ENCODE results near the gene ZNF714. TPM values are rescaled to one million over a fixed set of nuclear protein-coding genes. Genes with fewer than 3 reads are reported as not detected.

The ZNF714 gene
- polyA plus RNA-seq, 1 donor (not counting 4 experiments of a cell fraction or from before 2014, with no cell fraction given) = 8.8 TPM

DNA sequence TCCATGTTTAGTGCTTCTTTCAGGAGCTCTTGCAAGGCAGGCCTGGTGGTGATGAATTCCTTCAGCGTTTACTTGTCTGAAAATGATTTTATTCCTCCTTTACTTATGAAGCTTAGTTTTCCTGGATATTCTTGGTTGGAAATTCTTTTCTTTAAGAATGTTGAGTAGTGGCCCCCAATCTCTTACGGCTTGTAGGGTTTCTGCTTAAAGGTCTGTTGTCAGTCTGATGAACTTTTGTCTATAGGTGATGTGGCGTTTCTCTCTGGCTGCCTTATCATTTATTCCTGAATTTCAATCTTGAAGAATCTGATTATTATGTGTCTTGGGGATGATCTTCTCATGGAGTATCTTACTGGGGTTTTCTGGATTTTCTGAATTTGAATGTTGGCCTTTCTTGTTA is 35.5 kb upstream of the ZNF714 start:
- TF ChIP-seq EZH2 (IDR thresholded peaks at IDR 0.05; ENCODE audit: low read length) = no peak
- TF ChIP-seq, protein P1, sequence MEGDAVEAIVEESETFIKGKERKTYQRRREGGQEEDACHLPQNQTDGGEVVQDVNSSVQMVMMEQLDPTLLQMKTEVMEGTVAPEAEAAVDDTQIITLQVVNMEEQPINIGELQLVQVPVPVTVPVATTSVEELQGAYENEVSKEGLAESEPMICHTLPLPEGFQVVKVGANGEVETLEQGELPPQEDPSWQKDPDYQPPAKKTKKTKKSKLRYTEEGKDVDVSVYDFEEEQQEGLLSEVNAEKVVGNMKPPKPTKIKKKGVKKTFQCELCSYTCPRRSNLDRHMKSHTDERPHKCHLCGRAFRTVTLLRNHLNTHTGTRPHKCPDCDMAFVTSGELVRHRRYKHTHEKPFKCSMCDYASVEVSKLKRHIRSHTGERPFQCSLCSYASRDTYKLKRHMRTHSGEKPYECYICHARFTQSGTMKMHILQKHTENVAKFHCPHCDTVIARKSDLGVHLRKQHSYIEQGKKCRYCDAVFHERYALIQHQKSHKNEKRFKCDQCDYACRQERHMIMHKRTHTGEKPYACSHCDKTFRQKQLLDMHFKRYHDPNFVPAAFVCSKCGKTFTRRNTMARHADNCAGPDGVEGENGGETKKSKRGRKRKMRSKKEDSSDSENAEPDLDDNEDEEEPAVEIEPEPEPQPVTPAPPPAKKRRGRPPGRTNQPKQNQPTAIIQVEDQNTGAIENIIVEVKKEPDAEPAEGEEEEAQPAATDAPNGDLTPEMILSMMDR (optimal IDR thresholded peaks at IDR 0.05 in 1 of 3, IDR thresholded peaks at IDR 0.05 in 1 of 3, conservative IDR thresholded peaks at IDR 0.05 in 1 of 3; ENCODE audit: extremely low read depth in 1 of 3, insufficient read depth in 2 of 3, low read length in 3 of 3) = no peak
- dilution Hi-C loops (cut with MboI; ENCODE audit: extremely low pct_ligation_motif_present, low sequenced_read_pairs) = no loop called here
- H3K9ac ChIP-seq (ENCODE audit: control insufficient read depth, extremely low read depth, insufficient read depth, low read length) = no peak overlapping the region
- H3K4me1 ChIP-seq (ENCODE audit: control insufficient read depth, extremely low read depth, insufficient read depth, low read length) = no peaks in the 10 kb centered on the region
- H3K9me3 ChIP-seq (ENCODE audit: control insufficient read depth, low read depth, low read length) = no peaks in the 10 kb centered on the region
- H2AFZ ChIP-seq (ENCODE audit: control insufficient read depth, low read length) = no peak overlapping the region
- H3K79me2 ChIP-seq (ENCODE audit: control insufficient read depth, insufficient read depth, low read length) = peaks cover 46% of the 10 kb centered on the region
- peaks cover 0 to 3% of the 10 kb centered on the region in 2 experiments for H3K36me3 ChIP-seq (ENCODE audit: control insufficient read depth in 2 of 2, extremely low read depth in 1 of 2, insufficient read depth in 2 of 2, low read length in 2 of 2)
- no peaks in the 10 kb centered on the region for H4K20me1 ChIP-seq (ENCODE audit: control insufficient read depth, extremely low read depth, insufficient read depth, low read length)
- no peak overlapping the region for H3K4me3 ChIP-seq (ENCODE audit: control insufficient read depth in 2 of 3, extremely low read depth in 1 of 3, insufficient read depth in 2 of 3, low read depth in 1 of 3, low read length in 3 of 3)
- FAIRE-seq (no peak), DNase-seq (ENCODE audit: low read depth, low spot score) (no peak)
- H3K9me1 ChIP-seq (ENCODE audit: control insufficient read depth, extremely low read depth, insufficient read depth, low read length) = no peaks in the 10 kb centered on the region
- H3K27ac ChIP-seq (ENCODE audit: control insufficient read depth, insufficient read depth, low read length) = no peak overlapping the region
- H3K4me2 ChIP-seq (ENCODE audit: control insufficient read depth, extremely low read depth, insufficient read depth, low read depth, low read length) = no peak overlapping the region
- H3K27me3 ChIP-seq (ENCODE audit: control insufficient read depth, extremely low read depth, insufficient read depth, low read length) = no peaks in the 10 kb centered on the region

GRCh38 chr19:21047716-21048115 is 34.3 kb upstream of the ZNF714 start:
- Histone ChIP-seq H3K4me3 (ENCODE audit: control insufficient read depth in 2 of 3, extremely low read depth in 1 of 3, insufficient read depth in 2 of 3, low read depth in 1 of 3, low read length in 3 of 3) (no peak overlapping the region), H3K9me3 (ENCODE audit: control insufficient read depth, low read depth, low read length) (peaks cover under 1% of the 10 kb centered on the region), H3K27ac (ENCODE audit: control insufficient read depth, insufficient read depth, low read length) (no peak overlapping the region), H3K9me1 (ENCODE audit: control insufficient read depth, extremely low read depth, insufficient read depth, low read length) (no peaks in the 10 kb centered on the region), H4K20me1 (ENCODE audit: control insufficient read depth, extremely low read depth, insufficient read depth, low read length) (no peaks in the 10 kb centered on the region), H3K4me1 (ENCODE audit: control insufficient read depth, extremely low read depth, insufficient read depth, low read length) (no peaks in the 10 kb centered on the region), H3K9ac (ENCODE audit: control insufficient read depth, extremely low read depth, insufficient read depth, low read length) (no peak overlapping the region), H3K27me3 (ENCODE audit: control insufficient read depth, extremely low read depth, insufficient read depth, low read length) (no peaks in the 10 kb centered on the region), H3K79me2 (ENCODE audit: control insufficient read depth, insufficient read depth, low read length) (peaks cover 42% of the 10 kb centered on the region), H3K4me2 (ENCODE audit: control insufficient read depth, extremely low read depth, insufficient read depth, low read depth, low read length) (no peak overlapping the region), H2AFZ (ENCODE audit: control insufficient read depth, low read length) (no peak overlapping the region), H3K36me3 (ENCODE audit: control insufficient read depth in 2 of 2, extremely low read depth in 1 of 2, insufficient read depth in 2 of 2, low read length in 2 of 2) (peaks cover 0 to 3% of the 10 kb centered on the region in 2 experiments)
- dilution Hi-C loops (cut with MboI; ENCODE audit: extremely low pct_ligation_motif_present, low sequenced_read_pairs) = no loop called here
- FAIRE-seq (no peak), DNase-seq (ENCODE audit: low read depth, low spot score) (no peak)
- no peak for TF ChIP-seq EZH2 (IDR thresholded peaks at IDR 0.05; ENCODE audit: low read length)
- TF ChIP-seq, protein P1 (optimal IDR thresholded peaks at IDR 0.05 in 1 of 3, IDR thresholded peaks at IDR 0.05 in 1 of 3, conservative IDR thresholded peaks at IDR 0.05 in 1 of 3; ENCODE audit: extremely low read depth in 1 of 3, insufficient read depth in 2 of 3, low read length in 3 of 3) = no peak

Measured in keratinocyte (primary cell).